Uterus (tissue), 4 donors: ENCODE results near the gene ZNF837. TPM values are rescaled to one million over a fixed set of nuclear protein-coding genes. Genes with fewer than 3 reads are reported as not detected.

Source experiments
- DNase-seq, 2 donors: peaks; one replicate each; pipeline ENCODE4 v3.0.0-alpha.2; 2019 to 2020
- H3K27ac ChIP-seq, 2 donors: fragments of 200-600 bp; sonication (generic); 1 replicate in 1 of 2; 2 replicates in 1 of 2; pipeline ENCODE4 v1.5.1; 2016 to 2018
- H3K27me3 ChIP-seq, 2 donors: fragments of 200-600 bp; sonication (generic); one replicate each; pipeline ENCODE4 v1.5.1; 2018 to 2019; ENCODE audit warnings: control low read depth in 1 of 2
- H3K36me3 ChIP-seq, 2 donors: fragments of 200-600 bp; sonication (generic); one replicate each; pipeline ENCODE4 v1.5.1; 2019; ENCODE audit warnings: control low read depth in 1 of 2
- H3K4me1 ChIP-seq, 2 donors: fragments of 200-600 bp; sonication (generic); one replicate each; pipeline ENCODE4 v1.5.1; 2018 to 2019; ENCODE audit warnings: control low read depth in 1 of 2
- H3K4me3 ChIP-seq, 2 donors: fragments of 200-600 bp; sonication (generic); 1 replicate in 1 of 2; 2 replicates in 1 of 2; pipeline ENCODE4 v1.5.1; 2018 to 2019; ENCODE audit warnings: mild to moderate bottlenecking in 1 of 2
- H3K9me3 ChIP-seq, 2 donors: fragments of 200-600 bp; sonication (generic); one replicate each; pipeline ENCODE4 v1.5.1; 2019; ENCODE audit warnings: control low read depth in 1 of 2
- CTCF ChIP-seq, 4 experiments: fragments of 200-600 bp in 2 of 4; fragments of 450-650 bp in 2 of 4; sonication (generic) in 2 of 4; IDR thresholded peaks; one replicate each; pipeline ENCODE4 v1.5.1; 2016 to 2019; ENCODE audit warnings: antibody characterized with exemption in 4 of 4, mild to moderate bottlenecking in 2 of 4, moderate library complexity in 1 of 4
- POLR2A ChIP-seq, 2 donors: fragments of 450-650 bp; IDR thresholded peaks; one replicate each; pipeline ENCODE4 v1.6.1; 2016; ENCODE audit warnings: antibody characterized with exemption in 2 of 2, mild to moderate bottlenecking in 1 of 2, moderate library complexity in 1 of 2
- intact Hi-C: fragments of 100-400 bp; cut with DNase I; formaldehyde crosslinking; loops from one replicate; pipeline ENCODE4 v1.15.1; 2023; ENCODE audit warnings: low total_unique reads
- total RNA-seq, 4 donors: library from RNA; depleted of rRNA in 3 of 4; stranded (reverse); fragments of >200 nt in 3 of 4; gene quantifications; one replicate each; pipeline versions ENCODE4 v1.1.0 to v1.2.4, GENCODE V29; 2014 to 2023
- donor health status: DM: yes; HTN: yes; CAD: no.

ZNF837 gene
- total RNA-seq: 1 to 10 TPM in 3 of 4 donors, not detected in 1; 1.6 to 4.6 (median 2.8) TPM

- Histone ChIP-seq H3K27me3 (no peaks in the 10 kb centered on the region), H3K27ac (peak within 1 kb of the TSS; percentile 91 to 96), H3K4me3 (peak within 1 kb of the TSS; percentile 42 to 89), H3K9me3 (no peaks in the 10 kb centered on the region), H3K36me3 (no peaks in the 10 kb centered on the region), H3K4me1 (peaks cover 0 to 12% of the 10 kb centered on the region in 2 donors)
- peak; percentile 98 to 100 for DNase-seq
- TF ChIP-seq CTCF (IDR thresholded peaks at IDR 0.05): peak in 2 of 4 experiments; percentile 30 to 38
- TF ChIP-seq POLR2A (IDR thresholded peaks at IDR 0.05): peak; percentile 66 to 91
- intact Hi-C loops: no loop called here
Observed at GRCh38 chr19:58380662-58381459, at the start of gene ZNF837. Gene ZNF837 (minus strand): TSS chr19:58381030. CDS start chr19:58369332, 11,698 bp downstream.

GRCh38 chr19:58429745-58430144, 48.9 kb upstream of the ZNF837 start:
- Histone ChIP-seq H3K4me3 (no peak overlapping the region), H3K27me3 (no peaks in the 10 kb centered on the region), H3K9me3 (peaks cover 0 to 61% of the 10 kb centered on the region in 2 donors), H3K36me3 (no peaks in the 10 kb centered on the region), H3K27ac (no peak overlapping the region), H3K4me1 (no peaks in the 10 kb centered on the region)
- DNase-seq: no peak
- no peak for TF ChIP-seq POLR2A (IDR thresholded peaks at IDR 0.05)
- no peak for TF ChIP-seq CTCF (IDR thresholded peaks at IDR 0.05)
- intact Hi-C loops: no loop called here

GRCh38 chr19:58428617-58429016, 47.8 kb upstream of the ZNF837 start:
- no peaks in the 10 kb centered on the region for H3K4me1 ChIP-seq
- no peak overlapping the region for H3K27ac ChIP-seq
- H3K27me3 ChIP-seq: no peaks in the 10 kb centered on the region
- H3K4me3 ChIP-seq: no peak overlapping the region
- no peak for DNase-seq
- intact Hi-C loops: no loop called here
- H3K9me3 ChIP-seq: peaks cover 0 to 50% of the 10 kb centered on the region in 2 donors
- TF ChIP-seq CTCF (IDR thresholded peaks at IDR 0.05) (no peak), POLR2A (IDR thresholded peaks at IDR 0.05) (no peak)
- no peaks in the 10 kb centered on the region for H3K36me3 ChIP-seq

- intact Hi-C loops: no loop called here
- DNase-seq: no peak
- Histone ChIP-seq H3K27me3 (no peaks in the 10 kb centered on the region), H3K9me3 (peaks cover 0 to 2% of the 10 kb centered on the region in 2 donors), H3K27ac (no peak overlapping the region), H3K4me3 (no peak overlapping the region), H3K36me3 (no peaks in the 10 kb centered on the region), H3K4me1 (no peaks in the 10 kb centered on the region)
- TF ChIP-seq POLR2A (IDR thresholded peaks at IDR 0.05) (no peak), CTCF (IDR thresholded peaks at IDR 0.05) (no peak)
Observed at GRCh38 chr19:58417071-58417470, 36.2 kb upstream of the ZNF837 start.

- Histone ChIP-seq H3K27me3 (no peaks in the 10 kb centered on the region), H3K36me3 (no peaks in the 10 kb centered on the region), H3K4me3 (no peak overlapping the region), H3K27ac (no peak overlapping the region), H3K9me3 (peaks cover 0 to 2% of the 10 kb centered on the region in 2 donors), H3K4me1 (no peaks in the 10 kb centered on the region)
- TF ChIP-seq POLR2A (IDR thresholded peaks at IDR 0.05) (no peak), CTCF (IDR thresholded peaks at IDR 0.05) (no peak)
- intact Hi-C loops: no loop called here
- DNase-seq: no peak
Observed at GRCh38 chr19:58416604-58417003, 35.8 kb upstream of the ZNF837 start.
